SK-N-SH (cell line): ENCODE data around the gene SOCS2. TPM values are rescaled to one million over a fixed set of nuclear protein-coding genes. Genes with fewer than 3 reads are reported as not detected.

Source experiments
- CTCF ChIA-PET: fragments of 300-600, 350-600 bp; formaldehyde crosslinking; extraction: SDS; loops from one replicate; lab custom pipeline; 2021; lab: Yijun Ruan, JAX
- POLR2A ChIA-PET: fragments of 350-600 bp; sonication (Branson Sonifier 250); formaldehyde crosslinking; extraction: SDS; loops from one replicate; lab custom pipeline; 2020; ENCODE audit warnings: antibody characterized with exemption, inconsistent platforms; lab: Yijun Ruan, JAX
- DNase-seq: peaks from one replicate; pipeline ENCODE4 v3.0.0; 2012
- H2AFZ ChIP-seq: fragments of 200-600 bp; sonication (generic); 2 replicates; pipeline ENCODE4 v1.8.1; 2016; ENCODE audit warnings: antibody characterized with exemption, mild to moderate bottlenecking, low read depth
- H3F3A ChIP-seq: fragments of 200-600 bp; sonication (generic); replicated peaks from 2 replicates; pipeline ENCODE3; 2016; ENCODE audit warnings: antibody characterized with exemption, mild to moderate bottlenecking; ENCODE audit not compliant: insufficient read depth
- H3K27ac ChIP-seq, 2 experiments: fragments of 200-500 bp in 1 of 2; fragments of 200-600 bp in 1 of 2; sonication (Bioruptor generic) in 1 of 2; sonication (generic), shearing (Covaris generic) in 1 of 2; 2 replicates each; pipeline versions ENCODE4 v1.5.1 to v1.6.1; 2014 to 2016; ENCODE audit warnings: low read depth in 2 of 2, inconsistent platforms in 1 of 2, low read length in 1 of 2, mild to moderate bottlenecking in 1 of 2, mixed read lengths in 1 of 2
- H3K27me3 ChIP-seq: fragments of 200-600 bp; sonication (generic), shearing (Covaris generic); 2 replicates; pipeline ENCODE4 v1.6.1; 2016; ENCODE audit warnings: mixed run types; ENCODE audit not compliant: insufficient read depth
- H3K36me3 ChIP-seq, 2 experiments: fragments of 200-500 bp in 1 of 2; fragments of 200-600 bp in 1 of 2; sonication (Bioruptor generic) in 1 of 2; sonication (generic) in 1 of 2; replicated peaks in 1 of 2; 2 replicates each; pipeline versions ENCODE3 to v1.5.1; 2014 to 2016; ENCODE audit warnings: low read length in 1 of 2, mild to moderate bottlenecking in 1 of 2; ENCODE audit not compliant: insufficient read depth in 2 of 2, control insufficient read depth in 1 of 2
- H3K4me1 ChIP-seq, 2 experiments: fragments of 200-500 bp in 1 of 2; fragments of 200-600 bp in 1 of 2; sonication (Bioruptor generic) in 1 of 2; sonication (generic), shearing (Covaris generic) in 1 of 2; 2 replicates each; pipeline versions ENCODE4 v1.5.1 to v1.6.1; 2014 to 2016; ENCODE audit warnings: low read depth in 1 of 2, low read length in 1 of 2, mixed run types in 1 of 2; ENCODE audit not compliant: insufficient read depth in 2 of 2, control insufficient read depth in 1 of 2
- H3K4me2 ChIP-seq: fragments of 200-600 bp; sonication (generic), shearing (Covaris generic); 2 replicates; pipeline ENCODE4 v1.6.1; 2017; ENCODE audit warnings: mixed run types
- H3K4me3 ChIP-seq, 2 experiments: fragments of 200-500 bp in 1 of 2; fragments of 200-600 bp in 1 of 2; sonication (Bioruptor generic) in 1 of 2; sonication (generic), shearing (Covaris generic) in 1 of 2; 2 replicates each; pipeline versions ENCODE4 v1.5.1 to v1.8.1; 2014 to 2016; ENCODE audit warnings: low read depth in 2 of 2, inconsistent platforms in 1 of 2, low read length in 1 of 2, mild to moderate bottlenecking in 1 of 2, mixed read lengths in 1 of 2, moderate library complexity in 1 of 2
- H3K79me2 ChIP-seq: fragments of 200-600 bp; sonication (generic); 2 replicates; pipeline ENCODE4 v1.8.1; 2017; ENCODE audit warnings: mild to moderate bottlenecking; ENCODE audit not compliant: insufficient read depth
- H3K9ac ChIP-seq: fragments of 200-600 bp; sonication (generic); 2 replicates; pipeline ENCODE4 v1.6.1; 2017; ENCODE audit warnings: mixed run types
- H3K9me2 ChIP-seq: fragments of 200-600 bp; sonication (generic); 2 replicates; pipeline ENCODE4 v1.6.1; 2017; ENCODE audit warnings: mixed run types
- H3K9me3 ChIP-seq: fragments of 200-600 bp; sonication (generic); 2 replicates; pipeline ENCODE4 v1.6.1; 2017; ENCODE audit warnings: mixed run types, mild to moderate bottlenecking, moderate library complexity
- H4K20me1 ChIP-seq: fragments of 200-600 bp; sonication (generic); 2 replicates; pipeline ENCODE4 v1.6.1; 2017; ENCODE audit warnings: mild to moderate bottlenecking, mixed run types; ENCODE audit not compliant: insufficient read depth
- EP300 ChIP-seq, 2 experiments: IDR thresholded peaks; 2 replicates each; pipeline versions ENCODE4 v1.4.0 to v1.6.1; 2012; ENCODE audit warnings: borderline replicate concordance in 1 of 2, low read depth in 1 of 2, low read length in 1 of 2
- FOXM1 ChIP-seq: IDR thresholded peaks from 2 replicates; pipeline ENCODE4 v1.4.0; 2012; ENCODE audit warnings: low read depth, mild to moderate bottlenecking
- JUND ChIP-seq: IDR thresholded peaks from 2 replicates; pipeline ENCODE4 v1.4.0; 2012
- MEF2A ChIP-seq: IDR thresholded peaks from 2 replicates; pipeline ENCODE4 v1.4.0; 2012; ENCODE audit warnings: low read depth, borderline replicate concordance
- NFIC ChIP-seq: IDR thresholded peaks from 2 replicates; pipeline ENCODE4 v1.4.0; 2012; ENCODE audit warnings: borderline replicate concordance
- NRF1 ChIP-seq: IDR thresholded peaks from 2 replicates; pipeline ENCODE4 v1.6.1; 2012; ENCODE audit warnings: low read depth, mild to moderate bottlenecking, low read length
- POLR2AphosphoS5 ChIP-seq: IDR thresholded peaks from 2 replicates; pipeline ENCODE4 v1.6.1; 2012; ENCODE audit warnings: low read depth, low read length
- RAD21 ChIP-seq: IDR thresholded peaks from 2 replicates; pipeline ENCODE4 v1.6.1; 2012; ENCODE audit warnings: mild to moderate bottlenecking, low read length
- RFX5 ChIP-seq: IDR thresholded peaks from 2 replicates; pipeline ENCODE4 v1.6.1; 2012; ENCODE audit warnings: mild to moderate bottlenecking, improper control_type of control experiment, low read length
- RXRA ChIP-seq: IDR thresholded peaks from 2 replicates; pipeline ENCODE4 v1.4.0; 2012; ENCODE audit warnings: low read depth, mild to moderate bottlenecking, borderline replicate concordance
- SIN3A ChIP-seq: IDR thresholded peaks from 2 replicates; pipeline ENCODE4 v1.6.1; 2012; ENCODE audit warnings: low read depth, mild to moderate bottlenecking, low read length, moderate library complexity, borderline replicate concordance
- SMC3 ChIP-seq: IDR thresholded peaks from 2 replicates; pipeline ENCODE4 v1.6.1; 2012; ENCODE audit warnings: low read depth, low read length, improper control_type of control experiment
- TCF12 ChIP-seq: IDR thresholded peaks from 2 replicates; pipeline ENCODE4 v1.4.0; 2012
- TEAD4 ChIP-seq: IDR thresholded peaks from 2 replicates; pipeline ENCODE4 v1.4.0; 2012; ENCODE audit warnings: mild to moderate bottlenecking, borderline replicate concordance; ENCODE audit not compliant: insufficient read depth
- USF1 ChIP-seq: IDR thresholded peaks from 2 replicates; pipeline ENCODE4 v1.4.0; 2012; ENCODE audit warnings: low read depth, borderline replicate concordance
- WGBS: methylation state at CpG from one replicate; pipeline ENCODE4 v1.1.6; 2017; ENCODE audit warnings: low lambda C conversion rate; 5-methylcytosine and 5-hydroxymethylcytosine counted together
- polyA plus RNA-seq, 3 experiments: library from polyadenylated mRNA; depleted of rRNA; stranded (reverse); fragments of >200 nt; gene quantifications; 2 replicates each; pipeline ENCODE4 v1.2.3, GENCODE V29; 2012
- TF ChIP-seq, protein P1 (sequence below): IDR thresholded peaks from 2 replicates; pipeline ENCODE4 v1.4.0; 2012; ENCODE audit warnings: low read depth, borderline replicate concordance

The SOCS2 gene
- polyA plus RNA-seq, 1 of the 3 experiments (the other 2 are of a cell fraction) = 24.1 TPM

DNA sequence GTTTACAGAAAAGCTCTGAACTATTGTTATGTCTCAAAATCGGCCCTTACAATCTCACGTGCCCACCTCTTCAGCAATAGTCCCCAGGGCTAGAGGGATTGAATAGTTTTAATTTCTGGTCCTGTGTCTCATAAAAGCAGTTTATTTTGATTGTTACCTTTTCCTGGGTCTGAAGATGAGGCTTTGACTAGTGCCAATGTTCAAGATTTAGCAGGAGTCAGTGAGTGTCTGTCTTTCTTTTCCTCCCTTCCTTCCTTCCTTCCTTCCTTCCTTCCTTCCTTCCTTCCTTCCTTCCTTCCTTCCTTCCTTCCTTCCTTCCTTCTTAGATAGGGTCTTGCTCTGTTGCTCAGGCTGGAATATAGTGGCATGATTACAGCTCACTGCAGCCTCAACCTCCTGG lies 24.7 kb upstream of the SOCS2 start:
- Histone ChIP-seq H3K4me3 (no peak overlapping the region), H4K20me1 (no peaks in the 10 kb centered on the region), H3K4me1 (no peaks in the 10 kb centered on the region), H3K36me3 (peaks cover 0 to 12% of the 10 kb centered on the region in 2 experiments), H3K27ac (no peak overlapping the region), H2AFZ (no peak overlapping the region), H3K9ac (no peak overlapping the region), H3K9me2 (no peaks in the 10 kb centered on the region), H3F3A (no peaks in the 10 kb centered on the region), H3K9me3 (peaks cover 7% of the 10 kb centered on the region; the same call in 1 of the 2 replicates), H3K27me3 (no peaks in the 10 kb centered on the region), H3K4me2 (no peak overlapping the region), H3K79me2 (no peaks in the 10 kb centered on the region)
- 94% methylated on average over 2 of the region's 2 CpGs for WGBS
- TF ChIP-seq POLR2AphosphoS5 (no peak), SIN3A (no peak), TCF12 (no peak), USF1 (no peak), SMC3 (no peak), MEF2A (no peak), EP300 (IDR thresholded peaks at IDR 0.05; ENCODE audit: borderline replicate concordance in 1 of 2, low read depth in 1 of 2, low read length in 1 of 2) (no peak)
- DNase-seq = no peak
- ChIA-PET CTCF (interaction anchor here (1.5 to 4.4 kb wide), 3 partner anchors 22 to 554 kb away, joined by 4 to 20 read pairs (median 6); no protein-coding TSS in a partner anchor), POLR2A (no interaction called here)

- POLR2A ChIA-PET = no interaction called here
- no peaks in the 10 kb centered on the region for H3K9me2 ChIP-seq
- peaks cover 0 to 9% of the 10 kb centered on the region in 2 experiments for H3K36me3 ChIP-seq
- H3F3A ChIP-seq = no peaks in the 10 kb centered on the region
- no peak for DNase-seq
- no peaks in the 10 kb centered on the region for H3K27me3 ChIP-seq
- H3K27ac ChIP-seq = no peak overlapping the region
- H3K4me3 ChIP-seq = no peak overlapping the region
- peaks cover 7% of the 10 kb centered on the region; the same call in 1 of the 2 replicates for H3K9me3 ChIP-seq
- H3K4me1 ChIP-seq = no peaks in the 10 kb centered on the region
- no peak overlapping the region for H3K4me2 ChIP-seq
- no peaks in the 10 kb centered on the region for H4K20me1 ChIP-seq
- H3K9ac ChIP-seq = no peak overlapping the region
- H3K79me2 ChIP-seq = no peaks in the 10 kb centered on the region
- CTCF ChIA-PET = interaction anchor here (0.6 to 4.4 kb wide), 4 partner anchors 21 to 561 kb away, joined by 3 to 20 read pairs (median 4); no protein-coding TSS in a partner anchor
- H2AFZ ChIP-seq = no peak overlapping the region
- TF ChIP-seq SIN3A (no peak), NFIC (no peak), JUND (no peak), TCF12 (no peak), USF1 (no peak), POLR2AphosphoS5 (no peak), FOXM1 (no peak), RXRA (no peak), NRF1 (no peak), RAD21 (no peak), RFX5 (no peak), TEAD4 (no peak), SMC3 (no peak), EP300 (IDR thresholded peaks at IDR 0.05; ENCODE audit: borderline replicate concordance in 1 of 2, low read depth in 1 of 2, low read length in 1 of 2) (no peak)
- TF ChIP-seq, protein P1, sequence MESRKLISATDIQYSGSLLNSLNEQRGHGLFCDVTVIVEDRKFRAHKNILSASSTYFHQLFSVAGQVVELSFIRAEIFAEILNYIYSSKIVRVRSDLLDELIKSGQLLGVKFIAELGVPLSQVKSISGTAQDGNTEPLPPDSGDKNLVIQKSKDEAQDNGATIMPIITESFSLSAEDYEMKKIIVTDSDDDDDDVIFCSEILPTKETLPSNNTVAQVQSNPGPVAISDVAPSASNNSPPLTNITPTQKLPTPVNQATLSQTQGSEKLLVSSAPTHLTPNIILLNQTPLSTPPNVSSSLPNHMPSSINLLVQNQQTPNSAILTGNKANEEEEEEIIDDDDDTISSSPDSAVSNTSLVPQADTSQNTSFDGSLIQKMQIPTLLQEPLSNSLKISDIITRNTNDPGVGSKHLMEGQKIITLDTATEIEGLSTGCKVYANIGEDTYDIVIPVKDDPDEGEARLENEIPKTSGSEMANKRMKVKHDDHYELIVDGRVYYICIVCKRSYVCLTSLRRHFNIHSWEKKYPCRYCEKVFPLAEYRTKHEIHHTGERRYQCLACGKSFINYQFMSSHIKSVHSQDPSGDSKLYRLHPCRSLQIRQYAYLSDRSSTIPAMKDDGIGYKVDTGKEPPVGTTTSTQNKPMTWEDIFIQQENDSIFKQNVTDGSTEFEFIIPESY = no peak
- 42% methylated on average over 3 of the region's 6 CpGs for WGBS
Observed at GRCh38 chr12:93549174-93549573, 23.3 kb upstream of the SOCS2 start.
